ENCODE results near the gene DOCK1. TPM values are rescaled to one million over a fixed set of nuclear protein-coding genes. Genes with fewer than 3 reads are reported as not detected.

DOCK1 gene
- total RNA-seq, 1 donor = 99.7 TPM

GRCh38 chr10:127314797-127315196, 409.6 kb downstream of the DOCK1 start:
- no peak for DNase-seq (ENCODE audit: low read depth)
- no peak overlapping the region for H3K4me3 ChIP-seq (ENCODE audit: low read depth, low read length)
- TF ChIP-seq, protein P1, sequence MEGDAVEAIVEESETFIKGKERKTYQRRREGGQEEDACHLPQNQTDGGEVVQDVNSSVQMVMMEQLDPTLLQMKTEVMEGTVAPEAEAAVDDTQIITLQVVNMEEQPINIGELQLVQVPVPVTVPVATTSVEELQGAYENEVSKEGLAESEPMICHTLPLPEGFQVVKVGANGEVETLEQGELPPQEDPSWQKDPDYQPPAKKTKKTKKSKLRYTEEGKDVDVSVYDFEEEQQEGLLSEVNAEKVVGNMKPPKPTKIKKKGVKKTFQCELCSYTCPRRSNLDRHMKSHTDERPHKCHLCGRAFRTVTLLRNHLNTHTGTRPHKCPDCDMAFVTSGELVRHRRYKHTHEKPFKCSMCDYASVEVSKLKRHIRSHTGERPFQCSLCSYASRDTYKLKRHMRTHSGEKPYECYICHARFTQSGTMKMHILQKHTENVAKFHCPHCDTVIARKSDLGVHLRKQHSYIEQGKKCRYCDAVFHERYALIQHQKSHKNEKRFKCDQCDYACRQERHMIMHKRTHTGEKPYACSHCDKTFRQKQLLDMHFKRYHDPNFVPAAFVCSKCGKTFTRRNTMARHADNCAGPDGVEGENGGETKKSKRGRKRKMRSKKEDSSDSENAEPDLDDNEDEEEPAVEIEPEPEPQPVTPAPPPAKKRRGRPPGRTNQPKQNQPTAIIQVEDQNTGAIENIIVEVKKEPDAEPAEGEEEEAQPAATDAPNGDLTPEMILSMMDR (IDR thresholded peaks at IDR 0.05; ENCODE audit: insufficient read depth, low read depth, low read length) = no peak

DNA sequence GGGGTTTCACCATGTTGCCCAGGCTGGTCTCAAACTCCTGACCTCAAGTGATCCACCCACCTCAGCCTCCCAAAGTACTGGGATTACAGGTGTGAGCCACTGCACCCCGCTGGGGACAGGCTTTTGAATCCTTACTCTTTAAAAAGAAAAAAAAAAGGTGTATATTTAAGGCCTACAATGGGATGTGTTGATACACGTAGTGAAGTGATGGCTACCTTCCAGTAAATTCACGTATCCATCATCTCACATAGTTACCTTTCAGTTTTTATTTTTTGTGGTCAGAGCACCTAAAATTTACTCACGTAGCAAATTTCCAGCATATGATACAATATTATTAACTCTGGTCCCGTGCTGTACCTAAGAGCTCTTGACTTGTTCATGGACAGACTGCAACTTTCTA, 410.7 kb downstream of the DOCK1 start:
- no peak overlapping the region for H3K4me3 ChIP-seq (ENCODE audit: low read depth, low read length)
- DNase-seq (ENCODE audit: low read depth) = no peak
- TF ChIP-seq, protein P1 (IDR thresholded peaks at IDR 0.05; ENCODE audit: insufficient read depth, low read depth, low read length) = no peak

DNA sequence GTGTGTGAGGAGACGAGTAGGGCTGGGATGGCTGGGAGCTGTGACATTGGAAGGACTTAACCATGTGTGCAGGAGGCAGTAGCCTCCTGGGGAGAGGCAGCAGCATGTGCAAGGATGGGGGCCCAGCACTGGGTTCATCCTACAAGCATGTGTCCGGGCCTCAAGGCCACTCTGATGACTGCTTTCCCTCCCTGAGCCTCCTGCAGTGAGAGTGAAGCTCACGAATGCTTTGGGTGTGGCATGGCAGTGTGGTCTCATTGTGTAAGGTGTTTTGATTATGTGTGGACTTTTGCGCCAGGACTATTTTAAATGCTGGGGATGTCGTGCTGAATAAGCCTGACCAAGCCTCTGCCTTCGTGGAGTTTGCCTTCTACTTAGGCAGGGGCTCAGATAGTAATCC, 413.2 kb downstream of the DOCK1 start:
- H3K4me3 ChIP-seq (ENCODE audit: low read depth, low read length) = no peak overlapping the region
- DNase-seq (ENCODE audit: low read depth) = no peak
- TF ChIP-seq, protein P1 (IDR thresholded peaks at IDR 0.05; ENCODE audit: insufficient read depth, low read depth, low read length) = no peak

GRCh38 chr10:127319271-127319670, 414.0 kb downstream of the DOCK1 start:
- H3K4me3 ChIP-seq (ENCODE audit: low read depth, low read length) = no peak overlapping the region
- TF ChIP-seq, protein P1 (IDR thresholded peaks at IDR 0.05; ENCODE audit: insufficient read depth, low read depth, low read length) = no peak
- DNase-seq (ENCODE audit: low read depth) = no peak

DNA sequence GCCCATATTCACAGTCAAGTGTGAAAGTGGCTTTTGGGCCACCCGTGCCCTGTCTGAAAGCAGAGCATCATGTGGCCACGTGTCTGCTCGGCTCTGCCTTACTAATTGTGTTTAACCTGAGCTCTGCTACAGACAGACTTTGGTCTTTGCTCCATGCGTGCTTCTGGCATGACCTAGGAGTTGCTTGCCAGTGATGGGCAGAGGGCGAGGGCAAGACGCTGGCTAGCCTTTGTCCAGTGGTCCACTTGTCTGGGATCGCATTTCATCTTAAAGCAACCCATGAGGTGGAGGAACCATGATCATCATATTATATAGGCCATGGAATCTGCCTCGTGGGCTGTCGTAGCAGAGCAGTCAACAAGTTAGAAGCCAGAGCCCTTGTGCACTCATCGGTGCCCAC, 414.5 kb downstream of the DOCK1 start:
- no peak overlapping the region for H3K4me3 ChIP-seq (ENCODE audit: low read depth, low read length)
- TF ChIP-seq, protein P1 (IDR thresholded peaks at IDR 0.05; ENCODE audit: insufficient read depth, low read depth, low read length) = no peak
- no peak for DNase-seq (ENCODE audit: low read depth)

DNA sequence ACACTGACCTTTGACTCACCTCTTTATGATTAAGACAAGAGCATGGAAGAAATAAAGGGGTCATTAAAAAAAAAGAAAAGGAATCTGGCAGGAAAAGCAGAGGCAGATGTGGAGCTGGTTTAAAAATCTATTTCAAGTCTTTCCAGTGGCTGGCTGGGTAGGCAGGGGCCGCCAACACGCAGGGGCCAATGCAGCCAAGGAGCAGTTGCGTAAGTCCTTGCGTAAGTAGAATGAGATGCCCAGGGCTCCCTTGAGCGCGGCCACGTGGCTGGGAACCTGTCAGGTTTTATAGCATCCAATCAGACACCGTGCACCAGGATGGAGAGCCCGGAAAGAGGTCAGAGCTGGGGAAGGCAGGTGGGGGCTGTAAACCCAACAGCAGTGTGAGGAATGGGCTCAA, 414.9 kb downstream of the DOCK1 start:
- no peak for DNase-seq (ENCODE audit: low read depth)
- H3K4me3 ChIP-seq (ENCODE audit: low read depth, low read length) = no peak overlapping the region
- TF ChIP-seq, protein P1 (IDR thresholded peaks at IDR 0.05; ENCODE audit: insufficient read depth, low read depth, low read length) = no peak

DNA sequence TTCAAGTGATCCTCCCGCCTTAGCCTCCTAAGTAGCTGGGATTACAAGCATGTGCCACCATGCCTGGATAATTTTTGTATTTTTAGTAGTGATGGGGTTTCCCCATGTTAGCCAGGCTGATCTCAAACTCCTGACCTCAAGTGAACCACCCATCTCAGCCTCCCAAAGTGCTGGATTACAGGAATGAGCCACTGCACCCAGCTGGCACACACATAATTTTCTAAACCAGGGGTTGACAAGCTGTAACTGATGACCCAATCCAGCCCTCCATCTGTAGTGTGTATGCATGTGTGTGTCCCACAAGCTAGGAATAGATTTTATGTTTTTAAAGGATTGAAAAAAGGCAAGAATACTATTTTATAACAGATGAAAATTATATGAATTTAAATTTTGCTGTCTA, 417.1 kb downstream of the DOCK1 start:
- DNase-seq (ENCODE audit: low read depth) = no peak

More for the DNA sequence above, 417.1 kb downstream of the DOCK1 start:
- TF ChIP-seq, protein P1 (IDR thresholded peaks at IDR 0.05; ENCODE audit: insufficient read depth, low read depth, low read length) = no peak
- H3K4me3 ChIP-seq (ENCODE audit: low read depth, low read length) = no peak overlapping the region

Data from fibroblast of villous mesenchyme (primary cell).